Measurements from ENCODE around the gene S100A7.

- TF ChIP-seq CTCF (IDR thresholded peaks at IDR 0.05): no peak
- TF ChIP-seq POLR2A (IDR thresholded peaks at IDR 0.05): no peak
Measured at GRCh38 chr1:153417136-153417888, 43.1 kb downstream of the S100A7 start.
